Measurements from ENCODE around the gene GPR146. TPM values are rescaled to one million over a fixed set of nuclear protein-coding genes. Genes with fewer than 3 reads are reported as not detected.

The GPR146 gene
- total and polyA plus RNA-seq, 2 of the 8 experiments (the other 6 are each of a cell fraction or from before 2014, with no cell fraction given): 1.8 to 2.7 TPM

GRCh38 chr7:1010226-1010625, 34.1 kb upstream of the GPR146 start:
- no peak overlapping the region for H4K5ac ChIP-seq (ENCODE audit: insufficient read length, low read depth, low read length)
- no peak overlapping the region for H3K9ac ChIP-seq (replicated peaks in 1 of 4; ENCODE audit: extremely low read depth in 1 of 4, low read depth in 3 of 4, low read length in 3 of 4)
- no peak overlapping the region for H3K56ac ChIP-seq (replicated peaks; ENCODE audit: insufficient read length, low read depth, low read length)
- no peak overlapping the region for H3K4ac ChIP-seq (replicated peaks; ENCODE audit: insufficient read length, low read depth, low read length)
- no peak for FAIRE-seq
- no peak overlapping the region for H2BK5ac ChIP-seq (ENCODE audit: low read depth, low read length)
- no peak overlapping the region for H3K18ac ChIP-seq (ENCODE audit: extremely low read depth, low read length)
- ChIA-PET POLR2A (ENCODE audit: partially characterized antibody) (no interaction called here), CTCF (ENCODE audit: partially characterized antibody) (no interaction called here)
- H3K23ac ChIP-seq (ENCODE audit: insufficient read length): no peak overlapping the region
- no peaks in the 10 kb centered on the region for H3K4me1 ChIP-seq (replicated peaks in 1 of 4; ENCODE audit: control insufficient read depth in 3 of 4, insufficient read depth in 4 of 4, low read length in 3 of 4)
- peaks cover 8% of the 10 kb centered on the region; the same call in 1 of the 2 replicates for H3K23me2 ChIP-seq (ENCODE audit: low read depth, low read length)
- peaks cover 7% of the 10 kb centered on the region for H3K79me1 ChIP-seq (ENCODE audit: low read depth, low read length)
- H2AFZ ChIP-seq (ENCODE audit: low read length): no peak overlapping the region
- no peak overlapping the region for H2BK20ac ChIP-seq (ENCODE audit: low read length)
- peaks cover 3 to 11% of the 10 kb centered on the region in 2 experiments for H4K20me1 ChIP-seq (replicated peaks in 1 of 2; ENCODE audit: control insufficient read depth in 1 of 2, insufficient read depth in 2 of 2, low read length in 2 of 2)
- H2BK120ac ChIP-seq (replicated peaks; ENCODE audit: low read depth, low read length): no peak overlapping the region
- no peak overlapping the region for H3K4me3 ChIP-seq (ENCODE audit: extremely low read depth in 1 of 4, insufficient read depth in 2 of 4, low read depth in 3 of 4, low read length in 4 of 4)
- no peak overlapping the region for H2BK12ac ChIP-seq (ENCODE audit: low read depth, low read length)
- no peak overlapping the region for H2AK5ac ChIP-seq (ENCODE audit: low read depth, low read length)
- no peak overlapping the region; the same call in 1 of the 2 replicates for H4K8ac ChIP-seq (ENCODE audit: extremely low read depth, insufficient read depth, low read length)
- no peaks in the 10 kb centered on the region for H3K27me3 ChIP-seq (replicated peaks in 1 of 4; ENCODE audit: control insufficient read depth in 3 of 4, extremely low read depth in 1 of 4, insufficient read depth in 3 of 4, low read length in 3 of 4)
- H4K91ac ChIP-seq (replicated peaks; ENCODE audit: insufficient read length, low read length): no peak overlapping the region
- no peak for DNase-seq (ENCODE audit: low read depth in 1 of 2, low spot score in 2 of 2)
- H3K79me2 ChIP-seq (ENCODE audit: control insufficient read depth in 1 of 2, insufficient read depth in 2 of 2, low read length in 2 of 2): peaks cover 0 to 3% of the 10 kb centered on the region in 2 experiments; a peak in 1 of 4 replicates
- no peak overlapping the region for H2BK15ac ChIP-seq (ENCODE audit: low read length)
- H3K27ac ChIP-seq (ENCODE audit: low read depth, low read length): no peak overlapping the region
- H3K14ac ChIP-seq (ENCODE audit: insufficient read length): no peak overlapping the region
- peaks cover 0 to 8% (median 0%) of the 10 kb centered on the region in 4 experiments; a peak in 3 of 8 replicates for H3K36me3 ChIP-seq (ENCODE audit: control insufficient read depth in 2 of 4, insufficient read depth in 4 of 4, low read length in 3 of 4)
- H3K9me3 ChIP-seq (ENCODE audit: insufficient read depth in 2 of 2, low read depth in 1 of 2, low read length in 1 of 2): no peaks in the 10 kb centered on the region; a peak in 1 of 4 replicates
- 87% methylated on average over 13 of the region's 13 CpGs; no CpG with 5 or more reads in 1 of the 2 experiments for WGBS, 2 experiments (ENCODE audit: extremely low coverage in 1 of 2, insufficient coverage in 1 of 2, insufficient read length in 1 of 2, insufficient replicate concordance in 2 of 2, low coverage in 1 of 2, low lambda C conversion rate in 2 of 2, missing lambda C conversion rate in 1 of 2)
- no peak overlapping the region for H3K4me2 ChIP-seq (ENCODE audit: insufficient read depth in 1 of 2, low read depth in 2 of 2, low read length in 2 of 2)
- no peak for TF ChIP-seq CHD2 (IDR thresholded peaks at IDR 0.05; ENCODE audit: low read length)
- no peak for TF ChIP-seq CEBPB (IDR thresholded peaks at IDR 0.05; ENCODE audit: low read depth, low read length)
- no peak for TF ChIP-seq GTF2F1 (IDR thresholded peaks at IDR 0.05; ENCODE audit: borderline replicate concordance, low read depth, low read length)
- no peak for TF ChIP-seq POU5F1 (IDR thresholded peaks at IDR 0.05; ENCODE audit: low read depth, low read length)
- no peak for TF ChIP-seq KDM5A (IDR thresholded peaks at IDR 0.05; ENCODE audit: low read length)
- no peak for TF ChIP-seq ATF2 (IDR thresholded peaks at IDR 0.05; ENCODE audit: low read length)
- TF ChIP-seq JUND (IDR thresholded peaks at IDR 0.05; ENCODE audit: low read length): no peak
- no peak for TF ChIP-seq KDM1A (IDR thresholded peaks at IDR 0.05; ENCODE audit: borderline replicate concordance, low read length)
- no peak for TF ChIP-seq SP4 (IDR thresholded peaks at IDR 0.05; ENCODE audit: low read length)
- TF ChIP-seq CREB1 (IDR thresholded peaks at IDR 0.05): no peak
- TF ChIP-seq CBX5 (IDR thresholded peaks at IDR 0.05; ENCODE audit: low read depth, low read length): no peak
- no peak for TF ChIP-seq TCF12 (IDR thresholded peaks at IDR 0.05; ENCODE audit: low read depth, low read length)
- TF ChIP-seq SIRT6 (IDR thresholded peaks at IDR 0.05; ENCODE audit: low read length): no peak
- TF ChIP-seq BACH1 (IDR thresholded peaks at IDR 0.05; ENCODE audit: low read length): no peak
- no peak for TF ChIP-seq SIN3A (conservative IDR thresholded peaks at IDR 0.05 in 1 of 2, IDR thresholded peaks at IDR 0.05 in 1 of 2; ENCODE audit: low read depth in 1 of 2, low read length in 2 of 2)

Data from H1 (cell line).